HepG2 (cell line): ENCODE results near the gene HYOU1.

ENCODE experiments used
- EZH2 ChIP-seq: conservative IDR thresholded peaks from 2 replicates; pipeline ENCODE4 v1.6.1; 2012; ENCODE audit warnings: mild to moderate bottlenecking, low read depth, low read length, moderate library complexity
- NCOA1 ChIP-seq: sonication (generic); formaldehyde crosslinking; IDR thresholded peaks from 2 replicates; pipeline ENCODE4 v1.9.0; 2021; ENCODE audit warnings: missing genetic modification reagents
- SOX6 ChIP-seq, 2 experiments: fragments of 450-650 bp in 1 of 2; sonication (generic) in 1 of 2; formaldehyde crosslinking in 1 of 2; IDR thresholded peaks; 2 replicates each; pipeline versions ENCODE4 v1.4.0 to v1.6.1; 2017 to 2020; ENCODE audit warnings: antibody characterized with exemption in 1 of 2, mild to moderate bottlenecking in 1 of 2, missing genetic modification reagents in 1 of 2
- ZFX ChIP-seq: sonication (generic); formaldehyde crosslinking; IDR thresholded peaks from 2 replicates; pipeline ENCODE4 v1.4.0; 2020; ENCODE audit warnings: mild to moderate bottlenecking, low read depth, missing genetic modification reagents, moderate library complexity
- ZNF282 ChIP-seq: fragments of 450-650 bp; IDR thresholded peaks from 2 replicates; pipeline ENCODE4 v1.6.1; 2018; ENCODE audit not compliant: partially characterized antibody
- ZNF446 ChIP-seq: sonication (generic); formaldehyde crosslinking; IDR thresholded peaks from 2 replicates; pipeline ENCODE4 v1.5.0; 2020; ENCODE audit warnings: mild to moderate bottlenecking, missing genetic modification reagents
- TF ChIP-seq, protein P1 (sequence below): sonication (generic); formaldehyde crosslinking; IDR thresholded peaks from 2 replicates; pipeline ENCODE4 v1.5.1; 2020; ENCODE audit warnings: mild to moderate bottlenecking, missing genetic modification reagents, moderate library complexity

- TF ChIP-seq, protein P1, sequence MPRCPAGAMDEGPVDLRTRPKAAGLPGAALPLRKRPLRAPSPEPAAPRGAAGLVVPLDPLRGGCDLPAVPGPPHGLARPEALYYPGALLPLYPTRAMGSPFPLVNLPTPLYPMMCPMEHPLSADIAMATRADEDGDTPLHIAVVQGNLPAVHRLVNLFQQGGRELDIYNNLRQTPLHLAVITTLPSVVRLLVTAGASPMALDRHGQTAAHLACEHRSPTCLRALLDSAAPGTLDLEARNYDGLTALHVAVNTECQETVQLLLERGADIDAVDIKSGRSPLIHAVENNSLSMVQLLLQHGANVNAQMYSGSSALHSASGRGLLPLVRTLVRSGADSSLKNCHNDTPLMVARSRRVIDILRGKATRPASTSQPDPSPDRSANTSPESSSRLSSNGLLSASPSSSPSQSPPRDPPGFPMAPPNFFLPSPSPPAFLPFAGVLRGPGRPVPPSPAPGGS = no peak
- TF ChIP-seq ZNF446 (CRISPR knock-in tag) (no peak), ZNF282 (no peak), SOX6 (IDR thresholded peaks at IDR 0.05) (no peak), SOX6 (CRISPR knock-in tag; IDR thresholded peaks at IDR 0.05) (no peak), NCOA1 (CRISPR knock-in tag) (no peak), EZH2 (no peak), ZFX (CRISPR knock-in tag) (no peak)
These were observed 32.3 kb upstream of the HYOU1 start for GRCh38 chr11:119089319-119089718.
